Measurements from ENCODE around the gene CFAP77.

The CFAP77 gene

DNA sequence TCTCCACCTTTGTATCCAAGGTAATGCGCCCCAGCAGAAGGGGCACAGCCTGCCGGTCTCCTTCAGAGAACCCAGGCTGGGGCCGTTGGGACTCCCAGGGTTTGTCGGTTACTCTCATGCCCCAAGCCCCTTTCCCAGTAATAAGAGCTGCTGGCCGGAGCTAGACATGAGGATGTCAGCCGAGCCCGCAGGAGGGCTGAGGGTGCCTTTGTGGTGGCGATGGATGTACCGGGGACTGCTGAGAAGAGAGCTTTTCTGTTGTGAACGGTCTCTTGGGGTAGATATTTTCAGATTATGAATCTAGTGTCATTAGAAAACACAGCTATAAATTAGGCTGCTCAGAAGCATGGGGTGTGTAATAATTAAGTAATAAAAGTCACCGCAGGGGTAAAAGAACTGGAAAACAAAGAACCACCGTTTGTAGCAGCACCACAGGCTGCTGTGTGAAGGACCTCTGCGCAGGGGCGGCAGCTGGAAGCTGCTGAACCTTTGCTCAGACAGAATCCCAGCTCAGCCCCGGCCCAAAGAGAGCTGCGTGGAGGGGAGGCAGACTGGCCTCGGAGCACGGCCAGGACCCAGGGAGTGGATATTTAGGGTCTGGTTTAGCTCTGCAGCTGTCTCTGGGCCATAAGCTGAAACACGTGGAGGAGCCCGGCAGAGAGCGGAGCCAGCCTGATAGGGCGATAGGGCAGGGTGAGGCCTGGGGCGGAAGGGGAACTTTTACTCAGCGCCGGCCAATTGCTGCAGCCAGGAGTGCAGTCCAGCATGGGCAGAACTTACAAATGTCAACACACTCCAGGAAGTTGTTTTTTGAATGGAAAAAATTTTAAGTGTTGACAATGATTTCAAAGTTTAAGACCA is 121.9 kb downstream of the CFAP77 start:
- TF ChIP-seq, protein P1, sequence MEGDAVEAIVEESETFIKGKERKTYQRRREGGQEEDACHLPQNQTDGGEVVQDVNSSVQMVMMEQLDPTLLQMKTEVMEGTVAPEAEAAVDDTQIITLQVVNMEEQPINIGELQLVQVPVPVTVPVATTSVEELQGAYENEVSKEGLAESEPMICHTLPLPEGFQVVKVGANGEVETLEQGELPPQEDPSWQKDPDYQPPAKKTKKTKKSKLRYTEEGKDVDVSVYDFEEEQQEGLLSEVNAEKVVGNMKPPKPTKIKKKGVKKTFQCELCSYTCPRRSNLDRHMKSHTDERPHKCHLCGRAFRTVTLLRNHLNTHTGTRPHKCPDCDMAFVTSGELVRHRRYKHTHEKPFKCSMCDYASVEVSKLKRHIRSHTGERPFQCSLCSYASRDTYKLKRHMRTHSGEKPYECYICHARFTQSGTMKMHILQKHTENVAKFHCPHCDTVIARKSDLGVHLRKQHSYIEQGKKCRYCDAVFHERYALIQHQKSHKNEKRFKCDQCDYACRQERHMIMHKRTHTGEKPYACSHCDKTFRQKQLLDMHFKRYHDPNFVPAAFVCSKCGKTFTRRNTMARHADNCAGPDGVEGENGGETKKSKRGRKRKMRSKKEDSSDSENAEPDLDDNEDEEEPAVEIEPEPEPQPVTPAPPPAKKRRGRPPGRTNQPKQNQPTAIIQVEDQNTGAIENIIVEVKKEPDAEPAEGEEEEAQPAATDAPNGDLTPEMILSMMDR (IDR thresholded peaks at IDR 0.05; ENCODE audit: extremely low read depth, insufficient read depth, missing control alignments) = no peak
- DNase-seq (ENCODE audit: low spot score) = no peak
- in situ Hi-C loops (cut with MboI; ENCODE audit: low pct_unique_long_range_greater_than_20kb, low sequenced_read_pairs, unreplicated experiment) = no loop called here

DNA sequence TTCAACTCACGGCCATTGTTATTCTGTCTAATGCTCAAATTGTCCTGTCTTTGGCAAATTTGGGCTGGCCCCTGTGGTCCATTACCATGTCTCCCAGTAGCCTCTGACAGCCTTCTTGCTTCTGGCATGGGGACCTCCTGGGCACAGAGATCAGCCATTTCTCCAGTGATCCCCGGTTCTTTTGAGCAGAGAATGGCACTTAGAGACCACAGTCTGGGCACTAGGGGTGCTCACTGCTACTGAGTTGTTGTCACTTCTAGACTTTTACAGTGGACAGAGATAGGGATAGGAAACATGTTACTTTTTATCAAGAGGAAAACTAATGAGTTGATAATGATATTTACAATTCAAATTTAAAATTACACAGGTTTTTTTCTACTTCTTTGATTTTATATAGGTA is 124.8 kb downstream of the CFAP77 start:
- in situ Hi-C loops (cut with MboI; ENCODE audit: low pct_unique_long_range_greater_than_20kb, low sequenced_read_pairs, unreplicated experiment) = no loop called here
- no peak for DNase-seq (ENCODE audit: low spot score)
- TF ChIP-seq, protein P1 (IDR thresholded peaks at IDR 0.05; ENCODE audit: extremely low read depth, insufficient read depth, missing control alignments) = no peak

DNA sequence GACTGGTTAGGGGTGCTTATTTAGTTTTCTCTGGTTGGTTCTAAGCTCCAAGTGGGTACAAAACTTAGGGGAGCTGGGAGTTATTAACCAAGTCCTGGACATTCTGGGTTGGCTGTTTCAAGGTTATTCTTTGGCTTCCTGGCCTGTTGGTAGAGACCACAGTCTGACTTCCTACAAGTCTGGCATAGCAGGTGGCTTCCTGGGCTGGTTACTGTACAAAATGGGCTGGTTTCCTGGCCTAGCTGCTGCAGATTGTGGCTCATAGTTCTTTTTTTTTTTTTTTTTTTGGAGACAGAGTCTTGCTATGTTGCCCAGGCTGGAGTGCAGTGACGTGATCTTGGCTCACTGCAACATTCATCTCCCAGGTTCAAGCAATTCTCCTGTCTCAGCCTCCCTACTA is 126.1 kb downstream of the CFAP77 start:
- DNase-seq (ENCODE audit: low spot score) = no peak
- TF ChIP-seq, protein P1 (IDR thresholded peaks at IDR 0.05; ENCODE audit: extremely low read depth, insufficient read depth, missing control alignments) = no peak
- in situ Hi-C loops (cut with MboI; ENCODE audit: low pct_unique_long_range_greater_than_20kb, low sequenced_read_pairs, unreplicated experiment) = no loop called here

DNA sequence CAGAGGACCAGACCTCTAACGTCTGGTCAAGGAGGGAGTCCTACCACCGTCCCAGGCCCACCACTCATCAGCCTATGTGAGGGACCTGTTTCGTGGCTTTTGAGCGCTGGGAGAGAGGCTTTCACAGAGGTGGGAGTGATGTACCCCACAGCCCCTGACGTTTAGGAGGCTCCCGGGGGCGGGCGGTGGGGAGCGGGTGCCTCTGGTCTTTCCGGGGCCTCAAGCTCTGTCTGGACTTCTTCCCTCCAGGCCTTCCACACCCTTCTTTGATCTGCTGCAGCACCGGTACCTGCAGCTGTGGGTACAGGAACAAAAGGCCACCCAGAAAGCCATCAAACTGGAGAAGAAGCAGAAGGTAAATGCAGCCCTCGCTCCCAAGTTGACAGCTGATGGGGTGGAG is 127.3 kb downstream of the CFAP77 start:
- TF ChIP-seq, protein P1 (IDR thresholded peaks at IDR 0.05; ENCODE audit: extremely low read depth, insufficient read depth, missing control alignments) = no peak
- no peak for DNase-seq (ENCODE audit: low spot score)
- in situ Hi-C loops (cut with MboI; ENCODE audit: low pct_unique_long_range_greater_than_20kb, low sequenced_read_pairs, unreplicated experiment) = no loop called here

DNA sequence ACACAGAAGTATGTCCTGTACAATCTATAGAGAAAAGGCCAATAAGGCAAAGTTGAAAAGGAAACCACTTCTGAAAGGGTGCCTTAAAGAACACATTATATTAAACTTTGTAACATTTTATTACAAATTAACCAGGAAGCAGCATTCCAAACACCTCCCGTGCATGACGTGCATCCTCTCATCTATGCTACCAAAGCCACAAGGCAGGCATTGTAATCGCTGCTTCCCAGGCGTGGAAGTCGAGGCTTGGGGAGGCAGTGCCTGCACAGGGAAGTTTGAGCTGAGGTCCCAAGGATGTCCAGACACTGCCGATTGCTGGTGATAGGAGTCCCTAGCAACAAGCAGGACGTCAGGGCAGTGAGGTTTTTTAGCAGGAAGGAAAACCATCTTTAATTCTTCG is 128.1 kb downstream of the CFAP77 start:
- in situ Hi-C loops (cut with MboI; ENCODE audit: low pct_unique_long_range_greater_than_20kb, low sequenced_read_pairs, unreplicated experiment) = no loop called here
- DNase-seq (ENCODE audit: low spot score) = no peak
- TF ChIP-seq, protein P1 (IDR thresholded peaks at IDR 0.05; ENCODE audit: extremely low read depth, insufficient read depth, missing control alignments) = no peak

DNA sequence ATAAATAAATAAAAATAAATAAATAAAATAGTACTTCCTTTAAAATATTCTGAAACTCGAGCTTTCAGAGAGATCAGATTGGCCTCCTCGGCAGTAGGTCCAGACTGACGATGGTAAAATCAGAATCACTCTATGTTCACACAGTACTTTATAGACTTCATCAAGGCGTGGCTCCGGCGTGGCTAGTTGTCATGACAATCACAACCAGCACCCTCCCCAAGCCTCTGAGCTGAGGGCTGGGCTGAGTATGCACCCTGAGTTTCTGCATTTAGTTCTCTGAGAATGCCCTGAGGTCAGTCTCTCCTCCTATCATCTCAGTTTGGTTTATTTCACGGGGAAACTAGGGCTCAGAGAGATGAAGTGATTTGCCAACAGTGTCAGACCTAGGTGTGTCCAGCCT is 129.1 kb downstream of the CFAP77 start:
- in situ Hi-C loops (cut with MboI; ENCODE audit: low pct_unique_long_range_greater_than_20kb, low sequenced_read_pairs, unreplicated experiment) = no loop called here
- TF ChIP-seq, protein P1 (IDR thresholded peaks at IDR 0.05; ENCODE audit: extremely low read depth, insufficient read depth, missing control alignments) = no peak
- DNase-seq (ENCODE audit: low spot score) = no peak
